H1 (cell line): Measurements from ENCODE around the gene NAA25. TPM values are rescaled to one million over a fixed set of nuclear protein-coding genes. Genes with fewer than 3 reads are reported as not detected.

Experiments used
- CTCF ChIA-PET: fragments of 300-600 bp; sonication (Branson Sonifier 250); formaldehyde crosslinking; loops from one replicate; lab custom pipeline; 2021; ENCODE audit not compliant: partially characterized antibody; lab: Charles Lee
- POLR2A ChIA-PET: fragments of 300-600 bp; sonication (Branson Sonifier 250); formaldehyde crosslinking; loops from one replicate; lab custom pipeline; 2021; ENCODE audit warnings: inconsistent platforms; ENCODE audit not compliant: partially characterized antibody; lab: Charles Lee
- DNase-seq, 2 experiments: peaks; one replicate each; pipeline versions ENCODE4 v3.0.0 to v3.0.0-alpha.2; 2010 to 2022; ENCODE audit warnings: low spot score in 2 of 2, low read depth in 1 of 2, mixed read lengths in 1 of 2
- FAIRE-seq: peaks from 2 replicates; lab custom pipeline; 2011; peaks lifted over from hg19 to GRCh38; lab: Jason Lieb, UNC
- H2AFZ ChIP-seq: 2 replicates; pipeline ENCODE4 v1.8.1; 2012; ENCODE audit warnings: low read length, inconsistent platforms
- H2AK5ac ChIP-seq: 2 replicates; pipeline ENCODE4 v1.6.1; 2013; ENCODE audit warnings: low read depth, low read length
- H2BK120ac ChIP-seq: replicated peaks from 2 replicates; pipeline ENCODE3; 2013; ENCODE audit warnings: low read depth, low read length, inconsistent platforms
- H2BK12ac ChIP-seq: 2 replicates; pipeline ENCODE4 v1.6.1; 2013; ENCODE audit warnings: low read depth, low read length
- H2BK15ac ChIP-seq: 2 replicates; pipeline ENCODE4 v1.6.1; 2013; ENCODE audit warnings: low read length
- H2BK20ac ChIP-seq: 2 replicates; pipeline ENCODE4 v1.6.1; 2013; ENCODE audit warnings: low read length
- H2BK5ac ChIP-seq: 2 replicates; pipeline ENCODE4 v1.6.1; 2013; ENCODE audit warnings: low read depth, low read length
- H3K14ac ChIP-seq: 2 replicates; pipeline ENCODE4 v1.6.1; 2013; ENCODE audit warnings: inconsistent platforms; ENCODE audit not compliant: insufficient read length
- H3K18ac ChIP-seq: 2 replicates; pipeline ENCODE4 v1.6.1; 2013; ENCODE audit warnings: low read length; ENCODE audit errors: extremely low read depth
- H3K23ac ChIP-seq: 2 replicates; pipeline ENCODE4 v1.6.1; 2013; ENCODE audit warnings: inconsistent platforms; ENCODE audit not compliant: insufficient read length
- H3K23me2 ChIP-seq: 2 replicates; pipeline ENCODE4 v1.6.1; 2013; ENCODE audit warnings: low read depth, low read length
- H3K27ac ChIP-seq: 2 replicates; pipeline ENCODE4 v1.6.1; 2011; ENCODE audit warnings: low read depth, low read length, inconsistent platforms
- H3K27me3 ChIP-seq, 4 experiments: replicated peaks in 1 of 4; 1 replicate in 1 of 4; 2 replicates in 3 of 4; pipeline versions ENCODE4 v1.6.1 to v1.8.1; 2011 to 2013; ENCODE audit warnings: low read length in 3 of 4, mild to moderate bottlenecking in 3 of 4, inconsistent platforms in 2 of 4, mixed read lengths in 2 of 4, moderate library complexity in 1 of 4; ENCODE audit not compliant: control insufficient read depth in 3 of 4, insufficient read depth in 3 of 4; ENCODE audit errors: extremely low read depth in 1 of 4
- H3K36me3 ChIP-seq, 4 experiments: 2 replicates each; pipeline versions ENCODE4 v1.6.1 to v1.8.1; 2011 to 2013; ENCODE audit warnings: mild to moderate bottlenecking in 4 of 4, low read length in 3 of 4, moderate library complexity in 2 of 4, control low read depth in 1 of 4, inconsistent platforms in 1 of 4; ENCODE audit not compliant: insufficient read depth in 4 of 4, control insufficient read depth in 2 of 4
- H3K4ac ChIP-seq: replicated peaks from 2 replicates; pipeline ENCODE3; 2013; ENCODE audit warnings: low read length, low read depth, mixed read lengths, inconsistent platforms; ENCODE audit not compliant: insufficient read length
- H3K4me1 ChIP-seq, 4 experiments: replicated peaks in 1 of 4; 1 replicate in 1 of 4; 2 replicates in 3 of 4; pipeline versions ENCODE4 v1.6.1 to v1.8.1; 2011 to 2013; ENCODE audit warnings: low read length in 3 of 4, inconsistent platforms in 2 of 4, mixed read lengths in 1 of 4; ENCODE audit not compliant: insufficient read depth in 4 of 4, control insufficient read depth in 3 of 4
- H3K4me2 ChIP-seq, 2 experiments: 2 replicates each; pipeline versions ENCODE4 v1.6.1 to v1.8.1; 2011 to 2013; ENCODE audit warnings: low read depth in 2 of 2, low read length in 2 of 2, control low read depth in 1 of 2, inconsistent platforms in 1 of 2, mild to moderate bottlenecking in 1 of 2; ENCODE audit not compliant: insufficient read depth in 1 of 2
- H3K4me3 ChIP-seq, 4 experiments: fragments of 200-600, 300-600 bp in 1 of 4; sonication (generic), shearing (Covaris generic), sonication (Bioruptor Twin) in 1 of 4; 2 replicates each; pipeline versions ENCODE4 v1.5.1 to v1.8.1; 2011 to 2016; ENCODE audit warnings: low read length in 4 of 4, low read depth in 3 of 4, control low read depth in 2 of 4, inconsistent platforms in 2 of 4, mild to moderate bottlenecking in 2 of 4, mixed read lengths in 1 of 4, moderate library complexity in 1 of 4; ENCODE audit not compliant: insufficient read depth in 2 of 4; ENCODE audit errors: extremely low read depth in 1 of 4
- H3K56ac ChIP-seq: replicated peaks from 2 replicates; pipeline ENCODE3; 2013; ENCODE audit warnings: low read depth, mild to moderate bottlenecking, mixed read lengths, low read length, inconsistent platforms; ENCODE audit not compliant: insufficient read length
- H3K79me1 ChIP-seq: 2 replicates; pipeline ENCODE4 v1.6.1; 2013; ENCODE audit warnings: low read depth, low read length, control low read depth
- H3K79me2 ChIP-seq, 2 experiments: 2 replicates each; pipeline versions ENCODE4 v1.6.1 to v1.8.1; 2012 to 2013; ENCODE audit warnings: low read length in 2 of 2, mild to moderate bottlenecking in 2 of 2, inconsistent platforms in 1 of 2; ENCODE audit not compliant: insufficient read depth in 2 of 2, control insufficient read depth in 1 of 2
- H3K9ac ChIP-seq, 4 experiments: replicated peaks in 1 of 4; 1 replicate in 1 of 4; 2 replicates in 3 of 4; pipeline versions ENCODE4 v1.6.1 to v1.8.1; 2011 to 2013; ENCODE audit warnings: low read depth in 3 of 4, low read length in 3 of 4, control low read depth in 2 of 4, mild to moderate bottlenecking in 2 of 4, moderate library complexity in 2 of 4, inconsistent platforms in 1 of 4; ENCODE audit errors: extremely low read depth in 1 of 4
- H3K9me3 ChIP-seq, 2 experiments: 2 replicates each; pipeline versions ENCODE4 v1.6.1 to v1.8.1; 2012 to 2013; ENCODE audit warnings: mild to moderate bottlenecking in 2 of 2, moderate library complexity in 2 of 2, control low read depth in 1 of 2, inconsistent platforms in 1 of 2, low read depth in 1 of 2, low read length in 1 of 2, mixed read lengths in 1 of 2; ENCODE audit not compliant: insufficient read depth in 2 of 2
- H4K20me1 ChIP-seq, 2 experiments: replicated peaks in 1 of 2; 2 replicates each; pipeline versions ENCODE3 to v1.8.1; 2011 to 2013; ENCODE audit warnings: inconsistent platforms in 2 of 2, low read length in 2 of 2, mild to moderate bottlenecking in 1 of 2; ENCODE audit not compliant: insufficient read depth in 2 of 2, control insufficient read depth in 1 of 2
- H4K5ac ChIP-seq: 2 replicates; pipeline ENCODE4 v1.6.1; 2013; ENCODE audit warnings: low read length, low read depth, mixed read lengths, inconsistent platforms; ENCODE audit not compliant: insufficient read length
- H4K8ac ChIP-seq: 2 replicates; pipeline ENCODE4 v1.8.0; 2013; ENCODE audit warnings: mild to moderate bottlenecking, moderate library complexity, low read length, inconsistent platforms; ENCODE audit not compliant: insufficient read depth; ENCODE audit errors: extremely low read depth
- H4K91ac ChIP-seq: replicated peaks from 2 replicates; pipeline ENCODE3; 2013; ENCODE audit warnings: low read length, mixed read lengths, inconsistent platforms; ENCODE audit not compliant: insufficient read length
- CEBPB ChIP-seq: IDR thresholded peaks from 2 replicates; pipeline ENCODE4 v1.6.1; 2012; ENCODE audit warnings: low read depth, low read length
- JUND ChIP-seq: IDR thresholded peaks from 2 replicates; pipeline ENCODE4 v1.6.1; 2011; ENCODE audit warnings: mild to moderate bottlenecking, improper control_type of control experiment, low read length
- POLR2AphosphoS5 ChIP-seq: IDR thresholded peaks from 2 replicates; pipeline ENCODE4 v1.6.1; 2011; ENCODE audit warnings: low read depth, low read length
- POU5F1 ChIP-seq: IDR thresholded peaks from 2 replicates; pipeline ENCODE4 v1.6.1; 2011; ENCODE audit warnings: low read depth, mild to moderate bottlenecking, low read length, moderate library complexity
- RBBP5 ChIP-seq: IDR thresholded peaks from 2 replicates; pipeline ENCODE4 v1.7.1; 2012; ENCODE audit warnings: low read depth, mild to moderate bottlenecking, inconsistent platforms, low read length, moderate library complexity, borderline replicate concordance
- SUZ12 ChIP-seq: fragments of 200-600 bp; sonication (generic); IDR thresholded peaks from 2 replicates; pipeline ENCODE4 v1.6.1; 2012; ENCODE audit warnings: mild to moderate bottlenecking, inconsistent platforms, low read length, moderate library complexity, mixed read lengths
- WGBS, 2 experiments: shearing (Covaris generic) in 1 of 2; methylation state at CpG; one replicate each; pipeline versions ENCODE4 v1.1.6 to v1.1.7; 2013 to 2015; ENCODE audit warnings: low lambda C conversion rate in 2 of 2, mixed read lengths in 2 of 2, inconsistent platforms in 1 of 2, low coverage in 1 of 2, missing lambda C conversion rate in 1 of 2; ENCODE audit not compliant: insufficient replicate concordance in 2 of 2, insufficient coverage in 1 of 2, insufficient read length in 1 of 2; ENCODE audit errors: extremely low coverage in 1 of 2, missing lambda C conversion rate in 1 of 2; 5-methylcytosine and 5-hydroxymethylcytosine counted together
- polyA plus RNA-seq, 7 experiments: library from polyadenylated mRNA; depleted of rRNA in 3 of 7; stranded (reverse) in 5 of 7; unstranded in 2 of 7; fragments of >200 nt in 5 of 7; fragments of 200-250 nt in 2 of 7; gene quantifications; 1 replicate in 5 of 7; 2 replicates in 1 of 7; 4 replicates in 1 of 7; pipeline versions ENCODE4 v1.2.1 to v1.2.3, GENCODE V29; 2011 to 2013; ENCODE audit warnings: missing spikeins in 2 of 7, mixed read lengths in 2 of 7
- total RNA-seq: library from RNA; stranded (reverse); fragmentation: NEBNext Ultra II Directional; extraction: Animal tissue kit (Norgen Biotek cat#: 25700); gene quantifications from 2 replicates; pipeline ENCODE4 v1.2.1, GENCODE V29; 2021

Gene NAA25
- total and polyA plus RNA-seq, 2 of the 8 experiments (the other 6 are each of a cell fraction or from before 2014, with no cell fraction given) = 10.8 to 60.3 TPM

DNA sequence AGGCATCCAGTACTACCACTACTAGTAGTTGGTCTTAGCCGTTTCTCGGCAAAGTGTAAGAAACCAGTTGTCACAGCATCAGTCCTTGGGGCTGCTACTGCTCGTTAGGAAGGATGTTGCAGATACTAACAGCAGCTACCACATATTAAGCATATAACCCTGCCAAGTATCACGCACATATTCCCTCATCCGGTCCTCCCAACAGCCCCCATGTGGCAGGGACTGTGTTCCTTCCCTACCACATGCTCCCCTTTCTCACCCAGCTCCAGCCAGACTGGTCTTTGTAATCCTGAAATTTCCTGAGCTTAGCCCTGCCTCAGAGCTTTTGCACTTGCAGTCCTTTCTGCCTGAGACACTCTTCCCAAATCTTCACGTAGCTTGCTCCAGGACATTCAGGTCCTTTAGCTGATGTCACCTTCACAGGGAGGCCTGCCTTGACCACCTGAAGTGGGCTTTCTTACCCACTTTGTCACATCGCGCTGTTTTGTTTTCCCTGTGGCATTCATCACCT lies 87.6 kb downstream of the NAA25 start:
- H2BK120ac ChIP-seq = no peak overlapping the region
- DNase-seq = no peak
- CTCF ChIA-PET = interaction anchor here (1.1 to 1.7 kb wide), 4 partner anchors 19 to 180 kb away, joined by 3 to 7 read pairs (median 4); no protein-coding TSS in a partner anchor
- H4K20me1 ChIP-seq = peaks cover 22 to 27% of the 10 kb centered on the region in 2 experiments
- no peak overlapping the region for H2BK12ac ChIP-seq
- H3K18ac ChIP-seq = no peak overlapping the region
- H2BK5ac ChIP-seq = no peak overlapping the region
- TF ChIP-seq SUZ12 (no peak), JUND (no peak), POLR2AphosphoS5 (peak; percentile 68), CEBPB (no peak), POU5F1 (no peak), RBBP5 (no peak)
- no peak overlapping the region for H2BK20ac ChIP-seq
- peaks cover 0 to 2% (median 0%) of the 10 kb centered on the region in 4 experiments; a peak in 1 of 7 replicates for H3K4me1 ChIP-seq
- H3K23me2 ChIP-seq = no peaks in the 10 kb centered on the region
- H2BK15ac ChIP-seq = no peak overlapping the region
- H3K23ac ChIP-seq = no peak overlapping the region
- no peak overlapping the region for H3K4ac ChIP-seq
- no peaks in the 10 kb centered on the region for H3K27me3 ChIP-seq
- H3K79me2 ChIP-seq = peaks cover 4 to 58% of the 10 kb centered on the region in 2 experiments
- no peak overlapping the region for H2AFZ ChIP-seq
- H2AK5ac ChIP-seq = no peak overlapping the region; the same call in 1 of the 2 replicates
- 93% methylated on average over 8 of the region's 8 CpGs; no CpG with 5 or more reads in 1 of the 2 experiments for WGBS, 2 experiments
- H4K5ac ChIP-seq = no peak overlapping the region
- POLR2A ChIA-PET = interaction anchor here (0.6 to 5.6 kb wide), 9 partner anchors 7 to 185 kb away, joined by 3 to 88 read pairs (median 5); partner anchors contain the start of genes ERP29, MAPKAPK5 and TMEM116
- H3K36me3 ChIP-seq = peaks cover 9 to 70% (median 38%) of the 10 kb centered on the region in 4 experiments
- no peak overlapping the region for H3K4me2 ChIP-seq
- no peaks in the 10 kb centered on the region for H3K9me3 ChIP-seq
- H4K8ac ChIP-seq = no peak overlapping the region
- FAIRE-seq = no peak
- no peak overlapping the region; a peak in 1 of 7 replicates for H3K9ac ChIP-seq
- H4K91ac ChIP-seq = no peak overlapping the region
- H3K56ac ChIP-seq = no peak overlapping the region
- H3K4me3 ChIP-seq = no peak overlapping the region
- peaks cover 25% of the 10 kb centered on the region for H3K79me1 ChIP-seq
- H3K27ac ChIP-seq = no peak overlapping the region
- H3K14ac ChIP-seq = no peak overlapping the region
